DND-41 (cell line): ENCODE results near the gene RGN.

Experiments
- ATAC-seq: fragments of 200-7000 bp; cut with Tn5 transposase; 3 replicates; pipeline ENCODE4 v1.9.1; 2021; ENCODE audit warnings: low read depth; ENCODE audit not compliant: insufficient read depth
- DNase-seq: peaks from one replicate; pipeline ENCODE4 v3.0.0-alpha.2; 2020
- H2AFZ ChIP-seq: 2 replicates; pipeline ENCODE4 v1.6.0; 2012; ENCODE audit warnings: low read depth, low read length
- H3K27ac ChIP-seq: 2 replicates; pipeline ENCODE4 v1.5.1; 2012; ENCODE audit warnings: low read length, inconsistent platforms
- H3K27me3 ChIP-seq: fragments of 200-600 bp; sonication (generic); 2 replicates; pipeline ENCODE4 v1.6.0; 2012; ENCODE audit warnings: low read length, mild to moderate bottlenecking, inconsistent platforms; ENCODE audit not compliant: insufficient read depth, poor library complexity
- H3K36me3 ChIP-seq: 2 replicates; pipeline ENCODE4 v1.5.1; 2012; ENCODE audit warnings: low read length, inconsistent platforms; ENCODE audit not compliant: insufficient read depth
- H3K4me1 ChIP-seq: 2 replicates; pipeline ENCODE4 v1.5.1; 2012; ENCODE audit warnings: mild to moderate bottlenecking, low read length; ENCODE audit not compliant: insufficient read depth
- H3K4me2 ChIP-seq: 2 replicates; pipeline ENCODE4 v1.6.0; 2012; ENCODE audit warnings: mild to moderate bottlenecking, moderate library complexity, low read length, inconsistent platforms; ENCODE audit not compliant: insufficient read depth
- H3K4me3 ChIP-seq, 2 experiments: fragments of 200-600 bp in 1 of 2; shearing (Covaris generic) in 1 of 2; 2 replicates each; pipeline ENCODE4 v1.5.1; 2012 to 2016; ENCODE audit warnings: inconsistent platforms in 2 of 2, low read length in 2 of 2, mild to moderate bottlenecking in 2 of 2, low read depth in 1 of 2, moderate library complexity in 1 of 2
- H3K79me2 ChIP-seq: 2 replicates; pipeline ENCODE4 v1.6.0; 2012; ENCODE audit warnings: low read length, inconsistent platforms; ENCODE audit not compliant: insufficient read depth
- H3K9ac ChIP-seq: 2 replicates; pipeline ENCODE4 v1.6.0; 2012; ENCODE audit warnings: low read depth, mild to moderate bottlenecking, inconsistent platforms, low read length, moderate library complexity
- H3K9me3 ChIP-seq: 2 replicates; pipeline ENCODE4 v1.5.1; 2012; ENCODE audit warnings: low read length, moderate library complexity, mild to moderate bottlenecking, inconsistent platforms; ENCODE audit not compliant: insufficient read depth, severe bottlenecking
- H4K20me1 ChIP-seq: 2 replicates; pipeline ENCODE4 v1.6.0; 2012; ENCODE audit warnings: low read length; ENCODE audit not compliant: insufficient read depth
- CTCF ChIP-seq: IDR thresholded peaks from 2 replicates; pipeline ENCODE4 v1.5.1; 2012; ENCODE audit warnings: borderline replicate concordance, low read length, moderate library complexity, mild to moderate bottlenecking; ENCODE audit not compliant: poor library complexity, severe bottlenecking; ENCODE audit errors: extremely low read depth
- EZH2 ChIP-seq: IDR thresholded peaks from 3 replicates; pipeline ENCODE4 v1.6.1; 2012; ENCODE audit warnings: borderline replicate concordance, low read depth, mild to moderate bottlenecking, moderate library complexity, low read length, inconsistent platforms; ENCODE audit not compliant: severe bottlenecking

RGN gene

GRCh38 chrX:47059142-47059874 lies 18.9 kb upstream of the RGN start:
- DNase-seq: no peak
- Histone ChIP-seq H2AFZ (no peak overlapping the region), H3K27me3 (no peaks in the 10 kb centered on the region), H3K79me2 (no peaks in the 10 kb centered on the region), H4K20me1 (no peaks in the 10 kb centered on the region; the same call in 1 of the 2 replicates), H3K9me3 (no peaks in the 10 kb centered on the region), H3K27ac (no peak overlapping the region), H3K4me2 (no peak overlapping the region), H3K4me1 (no peaks in the 10 kb centered on the region), H3K9ac (no peak overlapping the region), H3K36me3 (peaks cover 42% of the 10 kb centered on the region), H3K4me3 (no peak overlapping the region)
- no peak for TF ChIP-seq CTCF
- no peak for TF ChIP-seq EZH2
- no peak for ATAC-seq

GRCh38 chrX:47060708-47061107 lies 17.5 kb upstream of the RGN start:
- no peak for DNase-seq
- no peaks in the 10 kb centered on the region for H3K4me1 ChIP-seq

GRCh38 chrX:47061238-47061919 lies 16.9 kb upstream of the RGN start:
- H3K9me3 ChIP-seq: no peaks in the 10 kb centered on the region

More at GRCh38 chrX:47060708-47061107, 17.5 kb upstream of the RGN start:
- H3K4me3 ChIP-seq: no peak overlapping the region
- ATAC-seq: no peak
- no peaks in the 10 kb centered on the region for H3K79me2 ChIP-seq
- no peak for TF ChIP-seq CTCF
- no peak for TF ChIP-seq EZH2
- no peaks in the 10 kb centered on the region for H3K9me3 ChIP-seq
- H3K36me3 ChIP-seq: peaks cover 32% of the 10 kb centered on the region
- no peak overlapping the region for H3K9ac ChIP-seq
- no peaks in the 10 kb centered on the region; the same call in 1 of the 2 replicates for H4K20me1 ChIP-seq
- no peak overlapping the region for H3K27ac ChIP-seq
- H3K4me2 ChIP-seq: no peak overlapping the region
- no peak overlapping the region for H2AFZ ChIP-seq
- H3K27me3 ChIP-seq: no peaks in the 10 kb centered on the region

More at GRCh38 chrX:47061238-47061919, 16.9 kb upstream of the RGN start:
- Histone ChIP-seq H3K4me1 (no peaks in the 10 kb centered on the region), H3K79me2 (no peaks in the 10 kb centered on the region), H4K20me1 (no peaks in the 10 kb centered on the region; the same call in 1 of the 2 replicates), H3K9ac (no peak overlapping the region), H2AFZ (no peak overlapping the region), H3K36me3 (peaks cover 29% of the 10 kb centered on the region), H3K27me3 (no peaks in the 10 kb centered on the region), H3K4me2 (no peak overlapping the region), H3K27ac (no peak overlapping the region), H3K4me3 (no peak overlapping the region)
- ATAC-seq (no peak), DNase-seq (no peak)
- TF ChIP-seq EZH2 (no peak), CTCF (no peak)
